ENCODE results near the gene VTI1A. TPM values are rescaled to one million over a fixed set of nuclear protein-coding genes. Genes with fewer than 3 reads are reported as not detected.

VTI1A gene
- total and polyA plus RNA-seq, 2 of the 4 experiments (the other 2 are of a cell fraction) = 9.7 to 24.9 TPM

DNA sequence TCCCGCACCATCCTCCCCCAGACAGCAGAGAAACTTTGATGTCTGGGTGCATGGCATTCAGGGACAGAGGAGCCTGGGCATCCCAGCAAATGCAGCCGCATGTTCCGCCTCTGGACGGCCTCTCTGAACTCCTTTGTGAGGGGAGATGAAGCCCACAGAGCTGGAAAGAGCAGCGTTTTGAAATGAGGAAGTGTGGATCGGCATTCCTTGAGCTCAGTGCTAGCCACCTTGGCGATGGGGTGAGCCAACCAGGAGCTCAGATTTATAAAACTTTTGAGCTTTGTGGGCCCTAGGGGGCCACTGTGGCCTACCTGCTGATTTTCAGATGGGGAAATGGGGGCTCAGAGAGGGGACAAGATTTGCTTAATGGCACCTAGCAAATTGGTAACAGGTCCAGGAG lies 376.6 kb downstream of the VTI1A start:
- Histone ChIP-seq H2BK15ac (ENCODE audit: low read depth, low read length) (no peak overlapping the region), H3K36me3 (ENCODE audit: control insufficient read depth, insufficient read depth, low read length) (no peaks in the 10 kb centered on the region), H3K4me3 (ENCODE audit: insufficient read depth, low read depth, low read length) (no peak overlapping the region), H3K4ac (ENCODE audit: low read depth, low read length) (no peak overlapping the region), H3K9ac (ENCODE audit: low read depth, low read length) (no peak overlapping the region), H2AK5ac (ENCODE audit: low read depth, low read length) (no peak overlapping the region), H4K8ac (ENCODE audit: low read depth in 2 of 2, low read length in 2 of 2) (no peak overlapping the region), H4K5ac (ENCODE audit: low read depth, low read length) (no peak overlapping the region), H3K79me1 (ENCODE audit: low read depth in 1 of 2, low read length in 2 of 2) (no peaks in the 10 kb centered on the region), H3K9me3 (ENCODE audit: control insufficient read depth, insufficient read depth, low read length) (no peaks in the 10 kb centered on the region), H4K20me1 (ENCODE audit: insufficient read depth, low read length) (no peaks in the 10 kb centered on the region), H2AK9ac (replicated peaks; ENCODE audit: low read depth, low read length, poor library complexity) (no peak overlapping the region), H4K91ac (ENCODE audit: insufficient read depth, low read depth, low read length) (no peak overlapping the region), H3K9me1 (ENCODE audit: insufficient read depth, low read length) (no peaks in the 10 kb centered on the region), H3K4me2 (ENCODE audit: low read depth, low read length) (no peak overlapping the region), H3K27ac (ENCODE audit: insufficient read depth, low read length) (no peak overlapping the region), H2BK20ac (ENCODE audit: low read depth, low read length) (no peak overlapping the region), H2AFZ (replicated peaks; ENCODE audit: low read length, poor library complexity) (no peak overlapping the region), H3K56ac (ENCODE audit: extremely low read depth, insufficient read depth, low read length) (no peak overlapping the region), H3K4me1 (ENCODE audit: control insufficient read depth, insufficient read depth, low read length) (no peaks in the 10 kb centered on the region; the same call in 1 of the 2 replicates), H2BK120ac (ENCODE audit: low read depth, low read length) (no peak overlapping the region), H2BK5ac (ENCODE audit: low read depth, low read length, poor library complexity, severe bottlenecking) (no peak overlapping the region), H3K27me3 (ENCODE audit: control insufficient read depth, insufficient read depth, low read length) (no peaks in the 10 kb centered on the region), H3K23ac (ENCODE audit: low read depth, low read length) (no peak overlapping the region), H3K14ac (replicated peaks; ENCODE audit: low read depth, low read length) (no peak overlapping the region), H3K18ac (ENCODE audit: low read depth, low read length) (no peak overlapping the region)
- ChIA-PET POLR2A (ENCODE audit: unreplicated experiment) (no interaction called here), CTCF (no interaction called here)
- intact Hi-C loops (cut with micrococcal nuclease) (no loop called here), dilution Hi-C loops (cut with HindIII; ENCODE audit: low sequenced_read_pairs, unreplicated experiment) (no loop called here), in situ Hi-C loops (cut with MboI; ENCODE audit: low sequenced_read_pairs) (no loop called here)
- no TSS peak for BruUV-seq (replicated peaks)
- DNase-seq = no peak
- TF ChIP-seq FOS (IDR thresholded peaks at IDR 0.05; ENCODE audit: low read depth, low read length) = no peak
- TF ChIP-seq, protein P1, sequence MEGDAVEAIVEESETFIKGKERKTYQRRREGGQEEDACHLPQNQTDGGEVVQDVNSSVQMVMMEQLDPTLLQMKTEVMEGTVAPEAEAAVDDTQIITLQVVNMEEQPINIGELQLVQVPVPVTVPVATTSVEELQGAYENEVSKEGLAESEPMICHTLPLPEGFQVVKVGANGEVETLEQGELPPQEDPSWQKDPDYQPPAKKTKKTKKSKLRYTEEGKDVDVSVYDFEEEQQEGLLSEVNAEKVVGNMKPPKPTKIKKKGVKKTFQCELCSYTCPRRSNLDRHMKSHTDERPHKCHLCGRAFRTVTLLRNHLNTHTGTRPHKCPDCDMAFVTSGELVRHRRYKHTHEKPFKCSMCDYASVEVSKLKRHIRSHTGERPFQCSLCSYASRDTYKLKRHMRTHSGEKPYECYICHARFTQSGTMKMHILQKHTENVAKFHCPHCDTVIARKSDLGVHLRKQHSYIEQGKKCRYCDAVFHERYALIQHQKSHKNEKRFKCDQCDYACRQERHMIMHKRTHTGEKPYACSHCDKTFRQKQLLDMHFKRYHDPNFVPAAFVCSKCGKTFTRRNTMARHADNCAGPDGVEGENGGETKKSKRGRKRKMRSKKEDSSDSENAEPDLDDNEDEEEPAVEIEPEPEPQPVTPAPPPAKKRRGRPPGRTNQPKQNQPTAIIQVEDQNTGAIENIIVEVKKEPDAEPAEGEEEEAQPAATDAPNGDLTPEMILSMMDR (conservative IDR thresholded peaks at IDR 0.05; ENCODE audit: low read depth, low read length) = no peak
- TF ChIP-seq RFX5 (IDR thresholded peaks at IDR 0.05; ENCODE audit: low read depth, low read length) = no peak
- no peak for TF ChIP-seq POLR2A (IDR thresholded peaks at IDR 0.05; ENCODE audit: low read depth, low read length)
- TF ChIP-seq RCOR1 (IDR thresholded peaks at IDR 0.05; ENCODE audit: insufficient replicate concordance, low read length) = no peak
- TF ChIP-seq NFE2L2 (IDR thresholded peaks at IDR 0.05; ENCODE audit: low read depth, low read length) = no peak
- TF ChIP-seq, protein P2, sequence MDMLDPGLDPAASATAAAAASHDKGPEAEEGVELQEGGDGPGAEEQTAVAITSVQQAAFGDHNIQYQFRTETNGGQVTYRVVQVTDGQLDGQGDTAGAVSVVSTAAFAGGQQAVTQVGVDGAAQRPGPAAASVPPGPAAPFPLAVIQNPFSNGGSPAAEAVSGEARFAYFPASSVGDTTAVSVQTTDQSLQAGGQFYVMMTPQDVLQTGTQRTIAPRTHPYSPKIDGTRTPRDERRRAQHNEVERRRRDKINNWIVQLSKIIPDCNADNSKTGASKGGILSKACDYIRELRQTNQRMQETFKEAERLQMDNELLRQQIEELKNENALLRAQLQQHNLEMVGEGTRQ (IDR thresholded peaks at IDR 0.05; ENCODE audit: low read depth, low read length) = no peak
- no peak for TF ChIP-seq CEBPB (IDR thresholded peaks at IDR 0.05; ENCODE audit: low read depth, low read length)
- no peak for TF ChIP-seq SMC3 (IDR thresholded peaks at IDR 0.05; ENCODE audit: low read depth, low read length)
- TF ChIP-seq MAZ (IDR thresholded peaks at IDR 0.05; ENCODE audit: borderline replicate concordance, low read depth, low read length) = no peak
- TF ChIP-seq MAFK (IDR thresholded peaks at IDR 0.05; ENCODE audit: low read depth, low read length) = no peak
- no peak for TF ChIP-seq RAD21 (IDR thresholded peaks at IDR 0.05; ENCODE audit: low read length)
- no peak for TF ChIP-seq BHLHE40 (IDR thresholded peaks at IDR 0.05; ENCODE audit: low read depth, low read length)
- no peak for TF ChIP-seq CHD1 (IDR thresholded peaks at IDR 0.05; ENCODE audit: low read depth, low read length)
- TF ChIP-seq, protein P3, sequence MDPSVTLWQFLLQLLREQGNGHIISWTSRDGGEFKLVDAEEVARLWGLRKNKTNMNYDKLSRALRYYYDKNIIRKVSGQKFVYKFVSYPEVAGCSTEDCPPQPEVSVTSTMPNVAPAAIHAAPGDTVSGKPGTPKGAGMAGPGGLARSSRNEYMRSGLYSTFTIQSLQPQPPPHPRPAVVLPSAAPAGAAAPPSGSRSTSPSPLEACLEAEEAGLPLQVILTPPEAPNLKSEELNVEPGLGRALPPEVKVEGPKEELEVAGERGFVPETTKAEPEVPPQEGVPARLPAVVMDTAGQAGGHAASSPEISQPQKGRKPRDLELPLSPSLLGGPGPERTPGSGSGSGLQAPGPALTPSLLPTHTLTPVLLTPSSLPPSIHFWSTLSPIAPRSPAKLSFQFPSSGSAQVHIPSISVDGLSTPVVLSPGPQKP (IDR thresholded peaks at IDR 0.05; ENCODE audit: borderline replicate concordance, low read depth, low read length) = no peak
- TF ChIP-seq MXI1 (IDR thresholded peaks at IDR 0.05; ENCODE audit: borderline replicate concordance, low read depth, low read length) = no peak
- WGBS, 2 experiments (ENCODE audit: extremely low coverage in 2 of 2, insufficient read length in 1 of 2) = 86% methylated on average over 1 of the region's 7 CpGs; no CpG with 5 or more reads in 1 of the 2 experiments
- no peak for ATAC-seq (ENCODE audit: low read depth)

Data from IMR-90 (cell line).